T-helper 1 cell treated with Interleukin-12 subunit alpha and Interleukin-12 subunit beta and Interleukin-4 antibody, amounts not matched to agents 30 ng/mL and 1 ng/mL, for 36 hours (primary cell): ENCODE measurements around the gene GSK3A. TPM values are rescaled to one million over a fixed set of nuclear protein-coding genes. Genes with fewer than 3 reads are reported as not detected.

Experiments
- intact Hi-C: fragments of 100-400 bp; cut with micrococcal nuclease; formaldehyde crosslinking; loops from one replicate; pipeline ENCODE4 v1.15.1; 2024
- total RNA-seq: library from RNA; stranded (reverse); gene quantifications from 2 replicates; pipeline ENCODE4 v1.2.3, GENCODE V29; 2022

GSK3A gene
- total RNA-seq, 1 donor from 2014 or later: 56.9 TPM

DNA sequence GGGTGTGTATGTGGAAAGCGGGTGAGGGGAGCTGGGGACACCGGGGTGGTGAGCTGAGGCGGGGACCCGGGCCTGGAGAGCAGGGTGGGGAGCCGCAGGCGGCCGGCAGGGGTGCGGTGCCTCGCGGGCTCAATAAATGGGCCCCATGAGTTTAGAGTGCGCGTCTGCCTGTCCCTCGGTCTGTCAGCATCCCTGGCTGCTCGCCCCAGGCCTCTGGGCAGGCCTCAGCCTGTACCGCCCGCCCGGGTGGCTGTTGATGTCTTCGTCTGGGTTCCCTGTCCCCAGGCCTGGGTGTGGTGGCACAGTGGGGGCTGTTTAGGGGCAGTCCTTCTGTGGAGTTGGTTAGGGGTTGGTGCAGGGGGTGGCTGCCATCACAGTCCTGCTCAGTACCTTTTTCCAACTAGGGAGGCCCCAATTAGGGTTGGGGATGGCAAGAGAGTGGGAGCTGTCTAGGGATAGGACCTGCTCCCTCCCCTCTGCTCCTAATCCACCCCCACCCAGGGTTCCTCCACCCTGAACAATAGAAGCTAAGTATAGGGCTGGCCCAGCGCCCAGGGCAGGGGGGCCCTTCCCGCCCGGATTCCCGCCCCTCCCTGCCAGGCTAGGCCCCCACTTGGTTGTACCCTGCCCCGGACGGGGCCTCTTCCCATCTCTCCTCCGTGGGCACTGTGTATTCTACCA is 38.9 kb upstream of the GSK3A start:
- intact Hi-C loops: loop anchor here (2.0 to 5.0 kb wide), 3 partner anchors 322 to 1019 kb away; partner anchors contain the start of genes ARHGEF1, HNRNPUL1 and RABAC1

DNA sequence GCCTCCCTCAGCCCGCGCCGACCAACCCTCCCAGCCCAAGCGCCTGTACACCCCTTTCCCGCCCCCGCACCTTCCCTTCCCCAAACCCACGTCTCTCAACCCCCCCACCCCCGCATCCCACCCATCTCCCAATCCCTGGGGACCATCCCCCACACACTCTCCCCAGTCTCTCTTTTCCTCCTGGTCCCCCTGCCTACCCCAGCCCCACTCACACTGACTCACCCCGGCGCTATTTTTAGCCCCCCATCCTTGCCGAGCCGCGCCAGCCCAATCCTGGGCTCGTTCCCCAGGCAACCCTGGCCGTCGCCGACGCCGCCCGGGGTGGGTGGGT is 38.4 kb upstream of the GSK3A start:
- intact Hi-C loops: loop anchor here (1.0 to 5.0 kb wide), 4 partner anchors 147 to 1018 kb away; partner anchors contain the start of genes ARHGEF1, HNRNPUL1 and RABAC1

DNA sequence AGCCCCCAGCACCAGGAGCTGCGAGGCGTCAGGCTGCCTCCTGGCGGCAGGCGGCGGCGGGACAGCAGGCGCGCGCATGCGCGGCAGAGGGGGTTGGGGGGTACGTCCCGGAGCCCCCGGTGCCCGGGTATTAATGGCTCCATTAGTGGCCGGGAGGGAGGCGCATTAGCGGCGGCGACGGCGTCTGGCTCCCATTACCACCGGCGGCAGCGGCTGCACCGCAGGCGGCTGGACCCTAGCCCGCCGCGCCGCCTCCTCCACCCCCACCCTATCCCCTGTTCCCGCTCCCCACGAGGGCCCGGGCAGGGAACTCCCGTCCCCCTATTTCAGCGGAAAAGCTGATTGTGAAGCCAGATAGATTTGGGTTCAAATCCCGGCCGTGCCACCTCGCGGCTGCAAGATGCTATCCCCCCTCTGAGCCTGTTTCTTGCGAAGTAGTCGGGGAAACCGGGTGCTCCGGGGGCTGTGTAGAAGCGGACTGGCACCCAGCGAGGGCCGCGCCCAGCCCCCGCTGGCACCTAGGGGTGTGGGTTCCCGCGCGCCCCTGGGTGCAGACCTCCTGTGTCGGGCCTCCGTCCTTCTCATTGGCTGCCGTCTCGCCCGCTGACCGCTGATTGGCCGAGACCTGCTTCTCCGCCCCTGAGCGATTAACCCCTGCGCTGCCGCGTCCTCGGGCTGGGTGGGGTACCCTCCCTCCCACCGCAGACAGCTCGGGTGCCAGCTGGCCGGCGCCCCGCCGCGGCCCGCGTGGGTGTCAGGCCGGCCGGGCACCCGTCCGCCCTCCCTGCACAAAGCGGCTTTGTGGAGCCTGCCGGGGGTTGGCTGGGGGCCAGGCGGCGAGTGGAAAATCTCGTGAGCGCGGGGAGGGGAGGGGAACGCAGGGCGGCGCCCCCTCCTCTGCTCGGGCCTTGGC is 37.8 kb upstream of the GSK3A start:
- intact Hi-C loops: loop anchor here (1.0 to 5.0 kb wide), 5 partner anchors 147 to 1018 kb away; partner anchors contain the start of genes ARHGEF1, HNRNPUL1 and RABAC1

DNA sequence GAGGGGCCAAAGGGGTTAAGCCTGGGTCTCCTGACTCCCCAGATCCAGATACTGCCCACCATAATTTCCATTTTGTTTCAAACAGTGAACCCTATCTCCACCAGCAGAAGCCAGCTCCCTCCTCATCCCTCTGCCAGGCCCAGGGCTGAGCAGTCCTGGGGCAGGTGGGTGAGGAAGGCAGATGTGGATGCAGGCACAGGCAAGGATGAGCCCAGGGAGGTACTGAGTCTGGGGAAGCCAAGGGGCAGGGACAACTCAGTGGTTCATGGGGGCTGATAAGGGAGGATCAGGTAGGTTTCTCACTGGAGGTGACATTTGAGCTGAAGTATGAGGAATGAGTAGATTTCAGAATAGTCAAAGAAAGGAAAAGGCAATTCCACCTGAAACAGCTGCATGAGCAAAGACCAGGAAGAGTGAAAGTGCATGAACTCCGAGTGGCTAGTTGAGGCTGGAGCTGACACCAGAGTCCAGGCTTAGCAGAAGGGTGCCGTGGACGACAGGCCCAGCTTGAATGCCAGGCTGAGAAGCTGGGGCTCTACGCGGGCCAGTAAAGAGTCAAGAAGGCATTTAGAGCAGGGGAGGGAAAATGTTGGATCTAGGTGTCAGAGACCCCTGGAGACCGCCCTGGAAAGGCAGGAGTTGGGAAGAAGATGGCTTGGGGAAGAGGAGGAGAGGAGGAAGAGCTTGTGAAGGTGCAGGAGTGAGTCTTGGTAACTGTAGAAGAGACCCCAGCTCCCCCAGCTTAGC is 36.9 kb upstream of the GSK3A start:
- intact Hi-C loops: loop anchor here (1.0 kb wide), 1 partner anchor 171 kb away; no protein-coding TSS in a partner anchor

DNA sequence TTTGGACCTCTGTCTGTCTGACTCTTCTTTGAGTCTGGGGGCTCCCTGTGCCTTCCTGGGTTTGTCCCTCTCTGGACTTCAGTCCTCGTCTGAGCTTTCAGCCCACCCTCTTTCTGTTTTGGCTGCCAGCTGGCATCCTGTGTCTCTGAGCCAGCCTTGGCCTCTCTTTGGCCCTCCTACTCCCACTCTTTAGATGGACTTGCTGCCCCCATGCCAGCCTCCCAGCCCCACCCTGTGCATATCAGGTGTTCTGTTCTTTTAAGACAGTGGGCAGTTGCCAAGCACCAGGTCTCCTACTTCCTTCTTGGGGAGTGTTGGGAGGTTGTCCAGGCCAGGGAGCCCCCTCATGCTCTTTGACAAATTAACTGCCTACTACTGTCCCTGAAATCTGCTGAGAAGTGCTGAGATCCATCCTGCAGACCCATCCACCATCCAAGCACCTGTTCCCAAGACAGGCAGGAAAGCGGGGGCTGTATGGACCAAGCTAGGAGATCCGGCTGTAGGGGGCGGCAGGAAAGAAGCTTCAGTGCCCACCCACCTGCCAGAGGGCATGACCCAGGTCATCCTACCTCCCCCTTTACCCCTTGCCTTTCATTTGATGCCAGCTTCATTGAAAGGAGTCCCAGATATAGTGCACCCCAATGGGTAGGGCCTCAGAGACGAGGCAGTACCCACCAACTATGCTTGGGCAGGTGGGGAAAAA is 36.2 kb upstream of the GSK3A start:
- intact Hi-C loops: loop anchor here (1.0 kb wide), 1 partner anchor 170 kb away; no protein-coding TSS in a partner anchor

DNA sequence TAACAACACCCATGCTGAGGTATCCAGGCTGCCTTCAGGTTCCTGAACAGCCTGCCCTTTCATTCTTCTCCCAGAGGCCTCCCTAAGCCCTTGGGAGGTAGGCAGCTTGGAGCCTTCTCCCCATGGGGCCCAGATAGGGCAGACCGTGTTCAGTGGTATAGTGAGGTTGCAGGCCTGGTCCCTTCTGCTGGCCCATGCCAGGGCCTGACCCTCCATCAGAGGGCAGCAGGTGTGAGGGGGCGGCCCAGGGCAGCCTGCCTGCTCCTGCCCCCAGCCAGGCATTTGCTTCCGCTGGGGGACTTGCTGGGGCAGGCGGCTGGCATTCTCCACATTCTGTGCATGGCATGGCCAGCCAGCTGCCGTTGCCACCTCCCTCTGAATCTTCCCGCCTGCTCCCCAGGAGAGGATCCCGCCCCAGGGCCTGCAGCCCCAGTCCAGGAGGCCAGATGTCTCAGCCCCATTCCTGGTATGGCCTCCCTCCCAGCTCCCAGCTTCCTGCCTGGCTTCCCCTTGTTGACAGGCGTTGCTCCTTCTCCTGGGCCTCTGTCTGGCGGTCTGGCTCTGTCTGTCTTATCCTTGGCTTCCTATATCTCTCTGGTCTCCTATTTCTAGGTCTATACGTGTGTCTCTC is 35.5 kb upstream of the GSK3A start:
- intact Hi-C loops: no loop called here

DNA sequence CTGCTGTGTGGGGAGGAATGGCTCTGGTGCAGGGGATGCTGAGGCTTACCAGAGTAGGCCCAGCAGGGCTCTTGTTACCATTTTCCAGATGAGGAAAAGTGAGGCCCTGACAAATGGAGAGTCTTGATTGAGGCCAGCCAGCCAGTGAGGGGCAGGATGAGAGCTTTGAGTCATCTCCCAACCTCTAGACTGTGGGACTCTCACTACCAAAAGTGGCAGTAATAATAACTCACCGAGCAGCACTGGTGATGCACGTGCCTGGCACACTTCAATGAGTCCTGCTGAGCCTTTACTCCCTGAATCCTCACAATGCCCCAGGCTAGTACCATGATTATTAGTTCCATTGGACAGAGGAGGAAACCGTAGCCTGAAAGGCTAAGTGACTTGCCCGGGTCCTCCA is 34.4 kb upstream of the GSK3A start:
- intact Hi-C loops: no loop called here

DNA sequence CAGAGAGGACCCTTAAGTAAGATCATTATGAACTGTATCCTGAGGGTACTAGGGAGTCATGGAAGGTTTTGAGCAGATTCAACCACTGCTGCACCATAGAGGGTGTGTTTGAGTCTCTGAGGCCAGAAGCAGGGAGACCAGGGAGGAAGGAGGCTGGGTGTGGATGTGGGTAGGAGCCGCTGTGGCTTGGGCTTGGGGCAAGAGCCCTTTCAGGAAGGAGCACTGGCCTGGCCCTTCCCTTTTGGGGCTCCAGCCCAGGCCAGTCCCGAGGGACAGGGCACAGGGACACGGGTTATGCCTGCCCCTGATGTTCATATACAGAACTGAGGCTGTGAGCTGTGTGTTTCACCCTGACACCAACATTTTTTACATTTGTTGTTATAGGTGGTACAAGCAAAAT is 33.9 kb upstream of the GSK3A start:
- intact Hi-C loops: no loop called here

DNA sequence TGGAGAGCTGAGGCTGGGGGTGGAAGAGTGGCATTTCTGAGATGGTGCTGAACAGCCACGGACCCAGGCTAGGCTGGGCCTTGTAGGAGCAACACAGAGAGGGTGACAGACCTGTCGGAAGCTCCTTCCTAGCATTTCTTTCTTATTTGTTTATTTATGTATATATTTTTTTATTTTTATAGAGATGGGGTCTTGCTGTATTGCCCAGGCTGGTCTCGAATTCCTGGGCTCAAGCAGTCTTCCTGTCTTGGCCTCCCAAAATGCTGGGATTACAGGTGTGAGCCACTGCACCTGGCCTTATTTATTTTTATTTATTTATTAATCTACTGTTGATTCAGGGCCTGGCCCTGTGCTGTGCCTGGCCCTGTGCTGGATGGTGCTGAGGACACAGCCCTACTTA is 33.1 kb upstream of the GSK3A start:
- intact Hi-C loops: no loop called here

DNA sequence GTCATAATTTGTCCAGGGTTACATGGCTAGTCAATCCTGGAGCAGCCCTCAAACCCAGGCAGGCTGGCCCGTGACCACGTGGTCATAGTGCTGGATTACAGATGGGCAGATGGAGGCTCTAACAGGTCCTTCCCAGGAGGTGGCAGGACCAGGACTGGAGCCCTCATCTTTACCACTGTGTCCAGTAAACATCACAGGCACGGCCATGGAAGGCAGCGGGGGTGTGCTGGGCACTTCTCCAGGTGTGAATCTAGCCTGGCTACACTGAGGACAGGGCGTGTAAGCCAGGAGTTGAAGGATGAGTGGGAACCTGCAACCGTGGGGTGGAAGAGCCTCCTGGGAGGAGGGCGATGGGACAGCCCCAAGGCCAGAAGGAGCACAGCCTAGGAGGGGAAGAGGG is 32.7 kb upstream of the GSK3A start:
- intact Hi-C loops: no loop called here

DNA sequence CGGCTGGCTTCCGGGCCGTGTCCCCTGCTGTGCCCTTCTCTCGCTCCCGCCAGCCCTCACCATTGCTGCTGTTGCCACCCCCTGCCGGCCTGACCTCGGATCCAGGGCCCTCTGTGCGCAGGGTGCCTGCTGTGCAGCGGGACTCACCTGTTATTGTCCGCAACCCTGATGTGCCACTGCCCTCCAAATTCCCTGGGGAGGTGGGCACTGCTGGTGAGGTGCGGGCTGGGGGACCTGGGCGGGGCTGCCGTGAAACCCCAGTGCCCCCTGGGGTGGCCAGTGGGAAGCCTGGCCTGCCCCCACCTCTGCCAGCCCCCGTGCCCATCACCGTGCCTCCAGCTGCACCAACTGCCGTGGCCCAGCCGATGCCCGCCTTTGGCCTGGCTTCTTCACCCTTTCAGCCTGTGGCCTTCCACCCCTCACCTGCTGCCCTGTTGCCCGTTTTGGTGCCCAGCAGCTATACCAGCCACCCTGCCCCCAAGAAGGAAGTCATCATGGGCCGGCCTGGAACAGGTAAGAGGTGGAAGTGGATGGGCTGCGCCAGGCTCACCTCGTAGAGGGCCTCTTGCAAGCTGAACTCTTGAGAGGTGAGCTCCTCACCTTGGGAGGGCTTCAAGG is 31.8 kb upstream of the GSK3A start:
- intact Hi-C loops: no loop called here

DNA sequence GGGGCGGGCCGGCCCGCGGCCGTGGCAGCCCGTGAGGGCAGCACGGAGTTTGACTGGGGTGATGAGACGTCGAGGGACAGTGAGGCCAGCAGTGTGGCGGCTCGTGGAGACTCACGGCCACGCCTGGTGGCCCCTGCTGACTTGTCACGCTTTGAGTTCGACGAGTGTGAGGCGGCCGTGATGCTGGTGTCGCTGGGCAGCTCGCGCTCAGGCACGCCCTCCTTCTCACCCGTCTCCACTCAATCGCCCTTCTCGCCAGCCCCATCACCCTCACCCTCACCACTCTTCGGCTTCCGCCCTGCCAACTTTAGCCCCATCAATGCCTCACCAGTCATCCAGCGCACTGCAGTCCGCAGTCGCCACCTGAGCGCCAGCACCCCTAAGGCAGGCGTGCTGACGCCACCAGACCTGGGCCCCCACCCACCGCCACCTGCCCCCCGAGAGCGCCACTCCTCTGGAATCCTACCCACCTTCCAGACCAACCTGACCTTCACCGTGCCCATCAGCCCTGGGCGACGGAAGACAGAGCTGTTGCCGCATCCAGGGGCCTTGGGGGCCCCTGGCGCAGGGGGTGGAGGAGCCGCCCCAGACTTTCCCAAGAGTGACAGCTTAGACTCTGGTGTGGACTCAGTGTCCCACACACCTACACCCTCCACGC is 31.1 kb upstream of the GSK3A start:
- intact Hi-C loops: no loop called here

DNA sequence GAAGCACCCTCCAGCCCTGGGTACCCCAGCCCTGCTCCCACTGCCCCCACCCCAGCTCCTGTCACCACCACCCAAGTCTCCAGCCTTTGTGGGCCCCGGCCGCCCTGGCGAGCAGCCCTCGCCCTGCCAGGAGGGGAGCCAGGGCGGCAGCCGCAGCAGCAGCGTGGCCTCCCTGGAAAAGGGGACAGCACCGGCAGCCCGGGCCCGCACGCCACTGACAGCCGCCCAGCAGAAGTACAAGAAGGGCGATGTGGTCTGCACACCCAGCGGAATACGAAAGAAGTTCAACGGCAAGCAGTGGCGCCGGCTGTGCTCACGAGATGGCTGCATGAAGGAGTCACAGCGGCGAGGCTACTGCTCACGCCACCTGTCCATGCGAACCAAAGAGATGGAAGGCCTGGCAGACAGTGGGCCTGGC is 30.6 kb upstream of the GSK3A start:
- intact Hi-C loops: no loop called here

DNA sequence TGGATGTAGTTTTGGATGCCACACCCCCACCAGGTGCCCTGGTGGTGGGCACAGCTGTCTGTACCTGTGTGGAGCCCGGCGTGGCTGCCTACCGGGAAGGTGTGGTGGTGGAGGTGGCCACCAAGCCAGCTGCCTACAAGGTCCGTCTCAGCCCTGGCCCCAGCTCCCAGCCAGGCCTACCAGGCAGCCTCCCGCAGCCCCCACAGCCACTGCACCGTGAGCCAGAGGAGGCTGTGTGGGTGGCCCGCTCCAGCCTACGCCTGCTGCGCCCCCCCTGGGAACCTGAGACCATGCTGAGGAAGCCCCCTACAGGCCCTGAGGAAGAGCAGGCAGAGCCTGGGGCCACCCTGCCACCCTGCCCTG is 30.1 kb upstream of the GSK3A start:
- intact Hi-C loops: no loop called here

DNA sequence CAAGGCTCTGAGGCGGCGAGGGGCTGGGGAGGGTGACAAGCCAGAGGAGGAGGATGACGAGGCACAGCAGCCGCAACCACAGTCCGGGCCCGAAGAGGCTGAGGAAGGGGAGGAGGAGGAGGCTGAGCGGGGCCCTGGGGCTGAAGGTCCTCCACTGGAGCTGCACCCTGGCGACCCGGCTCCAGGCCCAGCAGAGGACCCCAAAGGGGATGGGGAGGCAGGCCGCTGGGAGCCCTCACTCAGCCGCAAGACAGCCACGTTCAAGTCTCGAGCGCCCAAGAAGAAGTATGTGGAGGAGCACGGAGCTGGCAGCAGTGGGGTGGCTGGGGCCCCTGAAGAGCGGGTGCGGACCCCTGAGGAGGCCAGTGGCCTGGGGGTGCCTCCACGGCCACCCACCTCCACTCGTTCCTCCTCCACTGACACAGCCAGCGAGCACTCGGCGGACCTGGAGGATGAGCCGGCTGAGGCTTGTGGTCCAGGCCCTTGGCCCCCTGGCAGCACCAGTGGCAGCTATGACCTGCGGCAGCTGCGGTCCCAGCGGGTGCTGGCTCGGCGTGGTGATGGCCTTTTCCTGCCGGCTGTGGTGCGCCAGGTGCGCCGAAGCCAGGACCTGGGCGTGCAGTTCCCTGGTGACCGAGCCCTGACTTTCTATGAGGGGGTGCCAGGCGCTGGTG is 29.6 kb upstream of the GSK3A start:
- intact Hi-C loops: no loop called here

DNA sequence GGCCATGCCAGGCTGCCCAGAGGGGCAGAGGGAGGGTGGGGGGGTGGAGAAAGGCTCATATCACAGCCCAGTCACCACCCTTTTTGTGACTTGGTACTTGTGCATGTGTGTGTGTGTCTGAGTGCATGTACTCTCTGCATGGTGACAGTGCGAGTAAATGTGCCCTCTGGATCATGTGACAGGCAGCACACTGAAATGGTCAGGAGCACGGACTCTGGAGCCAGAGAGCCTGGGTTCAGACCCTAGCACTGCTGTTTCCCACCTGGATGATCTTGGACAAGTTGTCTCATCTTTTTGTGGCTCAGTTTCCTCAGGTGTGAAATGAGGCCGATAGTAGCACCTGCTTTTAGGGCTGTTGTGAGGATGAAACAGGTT is 28.6 kb upstream of the GSK3A start:
- intact Hi-C loops: no loop called here

DNA sequence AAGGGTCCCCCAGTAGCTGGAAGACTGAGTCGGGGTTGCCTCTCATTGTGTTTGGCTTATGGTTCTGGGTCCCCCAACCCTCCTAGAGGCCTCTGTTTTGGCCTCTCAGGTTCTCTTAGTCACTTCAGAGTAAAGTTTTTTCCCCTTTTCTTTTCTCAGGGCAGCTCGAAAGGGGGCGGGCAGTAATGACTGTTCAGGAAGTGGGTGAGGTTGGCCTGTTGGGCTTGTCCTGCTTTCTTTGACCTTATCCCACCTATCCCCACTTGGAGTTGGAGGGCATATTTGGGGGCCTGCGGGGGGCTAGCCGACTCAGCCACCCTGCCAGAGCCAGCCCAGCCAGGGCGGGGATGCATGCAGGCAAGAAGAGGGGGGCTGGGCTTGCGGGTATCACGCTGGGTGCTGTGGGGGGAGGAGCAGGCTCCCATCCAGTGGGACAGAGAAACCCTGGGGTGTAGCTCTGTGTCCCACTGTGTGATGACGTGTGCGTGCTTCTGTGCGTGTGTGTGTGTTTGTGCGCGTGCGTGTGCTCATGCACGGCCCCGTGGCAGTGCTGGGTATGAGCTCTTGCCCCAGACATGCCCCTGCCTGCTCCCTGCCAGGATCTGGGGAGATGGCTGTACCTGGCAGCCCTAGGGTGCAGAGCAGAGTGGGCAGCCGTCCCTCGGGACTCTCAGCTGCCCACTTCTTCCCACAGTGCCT is 28.1 kb upstream of the GSK3A start:
- intact Hi-C loops: no loop called here
